Daoy (cell line): ENCODE measurements around the gene MYH2. TPM values are rescaled to one million over a fixed set of nuclear protein-coding genes. Genes with fewer than 3 reads are reported as not detected.

Experiments
- DNase-seq: peaks from one replicate; pipeline ENCODE4 v3.0.0-alpha.2; 2015; ENCODE audit warnings: low read depth
- total RNA-seq: library from RNA; depleted of rRNA; stranded (reverse); fragments of >200 nt; shearing (Covaris generic); gene quantifications from 2 replicates; pipeline ENCODE4 v1.2.3, GENCODE V29; 2014; rRNA removed

Gene MYH2
- total RNA-seq, 1 experiment from 2014 or later, result not detected

DNA sequence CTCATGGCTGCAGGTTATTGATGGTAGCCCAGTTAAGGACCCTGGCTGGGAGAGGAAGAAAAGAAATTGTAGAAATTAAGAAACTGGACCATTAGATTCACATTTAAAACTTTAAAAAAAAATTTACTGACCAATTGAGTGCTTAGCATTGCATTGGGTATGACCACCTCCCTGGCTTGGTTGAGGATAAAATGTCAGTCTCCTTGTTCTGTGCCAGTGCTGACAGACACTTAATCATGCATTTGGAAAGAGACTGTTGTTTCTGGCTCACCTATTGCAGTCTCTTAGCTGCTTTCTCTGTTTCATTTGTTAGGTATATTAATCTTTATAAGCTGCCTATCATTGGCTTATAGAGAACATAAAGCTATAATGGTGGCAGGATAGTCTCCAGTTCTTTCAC is 32.8 kb downstream of the MYH2 start:
- no peak for DNase-seq

DNA sequence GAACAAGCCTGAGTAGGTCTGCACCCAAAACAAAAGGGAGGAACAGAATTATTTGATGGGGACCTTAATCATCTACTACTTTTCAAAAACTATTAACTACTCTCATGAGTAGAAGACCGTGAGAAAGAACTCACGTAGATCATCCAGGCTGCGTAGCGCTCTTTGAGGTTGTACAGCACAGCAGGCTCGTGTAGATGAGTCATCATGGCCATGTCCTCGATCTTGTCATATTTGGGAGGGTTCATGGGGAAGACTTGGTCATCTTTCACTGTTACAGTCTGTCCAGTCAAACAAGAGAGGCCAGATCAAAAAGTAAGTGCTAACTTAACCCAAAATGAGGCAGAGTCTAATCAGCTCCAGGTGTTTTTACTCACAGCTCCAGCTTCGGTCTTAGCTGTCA is 33.4 kb downstream of the MYH2 start:
- peak; percentile 19 for DNase-seq

DNA sequence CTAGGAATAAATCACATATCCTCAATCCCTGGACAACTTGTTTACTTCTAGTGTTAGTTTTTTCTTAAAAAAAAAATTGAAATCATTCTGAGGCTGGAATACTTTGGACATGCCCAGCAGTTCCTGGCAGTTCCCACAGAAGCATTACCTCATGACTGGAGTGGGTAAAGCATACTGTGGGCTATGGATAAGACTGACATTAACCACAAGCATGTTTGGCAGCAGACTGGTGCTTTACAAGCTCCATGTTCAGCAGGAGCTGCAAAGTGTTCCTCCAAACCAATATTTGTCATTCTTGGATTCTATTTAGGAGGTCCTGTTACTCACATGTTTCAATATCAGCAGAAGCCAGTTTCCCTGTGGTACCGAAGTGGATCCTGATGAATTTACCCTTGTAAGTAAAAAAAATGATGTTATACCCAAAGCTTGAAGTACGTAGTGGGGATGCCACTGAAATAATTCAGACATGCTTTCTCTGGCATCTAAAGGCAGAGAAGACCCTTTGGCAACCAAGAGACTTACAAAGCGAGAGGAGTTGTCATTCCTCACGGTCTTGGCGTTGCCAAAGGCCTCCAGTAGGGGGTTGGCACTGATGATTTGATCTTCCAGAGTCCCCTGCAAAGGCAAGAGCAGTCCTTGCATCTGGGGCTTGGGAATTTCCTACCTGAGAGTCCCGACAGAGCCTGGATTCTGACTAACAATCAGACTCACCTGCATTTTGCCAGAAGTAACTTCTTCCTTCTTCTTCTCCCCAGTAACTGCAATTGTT is 36.0 kb downstream of the MYH2 start:
- peak; percentile 61 for DNase-seq

DNA sequence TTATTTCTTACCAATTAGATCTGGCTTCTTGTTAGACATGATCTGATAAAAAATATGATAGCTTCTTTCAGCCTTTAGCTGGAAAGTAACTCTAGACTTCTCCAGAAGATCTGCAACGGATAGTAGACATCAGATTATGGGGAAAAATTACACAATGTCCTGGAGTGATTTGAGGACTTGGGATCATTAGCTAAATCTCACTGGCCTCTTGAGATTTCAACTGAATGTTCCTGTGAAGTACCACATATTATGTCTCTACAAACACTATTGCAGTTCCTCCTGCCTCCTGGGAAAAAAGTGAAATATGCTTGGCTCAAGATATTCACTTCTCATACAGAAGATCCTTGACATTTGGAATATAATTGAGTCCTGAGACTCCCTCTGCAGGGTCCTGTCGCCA is 36.6 kb downstream of the MYH2 start:
- DNase-seq, result no peak

DNA sequence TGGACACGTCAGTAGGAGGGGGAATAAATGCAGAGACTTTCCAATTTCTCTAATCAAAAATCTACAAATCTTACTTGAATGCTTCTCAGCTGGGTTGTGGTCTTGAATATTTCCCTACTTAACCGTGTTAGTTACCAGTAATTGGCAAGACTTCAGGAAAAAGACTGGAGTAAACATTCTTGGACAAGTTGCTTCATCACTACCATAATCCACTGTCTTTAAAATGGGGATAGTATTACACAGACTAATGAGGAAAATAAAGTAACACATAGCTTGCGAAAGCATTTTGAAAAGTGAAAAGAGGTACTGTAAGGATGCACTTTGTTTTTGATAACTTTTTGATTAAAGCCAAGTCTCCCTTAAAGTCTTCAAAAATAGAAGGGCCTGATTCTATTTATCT is 49.5 kb downstream of the MYH2 start:
- DNase-seq, result no peak

DNA sequence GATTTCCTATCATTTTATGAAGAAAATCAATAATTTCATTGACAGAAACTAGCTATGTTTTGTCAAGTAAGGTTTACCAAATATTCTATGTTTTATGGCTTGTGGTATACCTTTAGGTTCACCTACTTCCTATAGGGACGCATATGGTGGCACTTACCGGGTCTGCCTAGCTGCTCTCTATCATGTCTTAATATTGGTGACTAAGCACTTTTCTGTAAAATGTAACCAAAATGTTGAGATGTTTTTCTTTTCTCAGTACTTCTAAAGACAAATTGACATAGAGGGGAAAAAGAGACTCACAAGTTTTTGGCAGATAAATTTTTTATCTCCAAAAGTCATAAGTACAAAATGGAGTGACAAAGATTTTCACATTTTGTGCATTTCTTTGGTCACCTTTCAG is 57.5 kb downstream of the MYH2 start:
- DNase-seq, result no peak

DNA sequence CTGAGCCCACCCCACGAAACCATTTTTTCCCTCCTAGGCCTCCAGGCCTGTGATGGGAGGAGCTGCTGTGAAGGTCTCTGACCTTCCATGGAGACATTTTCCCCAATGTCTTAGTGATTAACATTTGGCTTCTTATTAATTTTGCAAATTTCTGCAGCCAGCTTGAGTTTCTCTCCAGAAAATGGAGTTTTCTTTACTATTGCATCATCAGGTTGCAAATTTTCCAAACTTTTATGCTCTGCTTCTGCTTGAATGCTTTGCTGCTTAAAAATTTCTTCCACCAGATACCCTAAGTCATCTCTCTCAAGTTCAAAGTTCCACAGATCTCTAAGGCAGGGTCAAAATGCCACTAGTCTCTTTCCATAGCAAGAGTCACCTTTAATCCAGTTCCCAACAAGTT is 67.2 kb downstream of the MYH2 start:
- DNase-seq, result no peak

DNA sequence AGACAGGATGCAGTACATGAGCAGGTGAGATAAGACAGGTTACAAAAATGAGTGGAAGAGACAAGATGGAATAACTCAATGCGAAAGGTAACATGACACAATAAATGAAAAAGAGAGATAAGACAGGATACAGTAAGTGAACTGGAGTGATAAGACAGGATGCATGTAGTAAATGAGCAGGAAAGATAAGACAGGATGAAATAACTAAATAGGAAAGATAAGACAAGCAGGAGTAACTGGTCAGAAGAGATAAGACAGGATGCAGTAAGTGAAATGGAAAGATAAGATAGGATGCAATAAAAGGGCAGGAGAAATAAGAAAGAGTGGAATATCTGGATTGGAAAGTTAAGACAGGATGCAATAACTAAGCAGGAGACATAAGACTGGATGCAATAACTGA is 71.8 kb downstream of the MYH2 start:
- no peak for DNase-seq

DNA sequence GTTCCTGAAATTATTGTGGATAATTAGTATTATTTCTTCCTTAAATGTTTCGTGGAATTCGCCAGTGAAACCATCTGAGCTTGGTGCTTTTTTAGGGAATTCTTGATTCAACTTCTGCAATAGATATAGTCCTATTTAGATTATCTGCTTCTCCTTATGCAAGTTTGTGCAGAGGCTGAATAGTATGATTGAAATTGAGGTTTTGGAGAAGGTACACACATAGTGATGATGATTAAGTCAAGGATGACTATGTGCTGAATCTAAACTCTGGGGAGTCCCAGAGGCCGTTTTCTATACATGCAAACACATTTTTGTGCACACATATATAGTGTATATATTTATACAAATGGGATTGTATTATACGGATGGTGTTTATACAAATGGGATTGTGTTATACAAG is 74.9 kb downstream of the MYH2 start:
- peak; percentile 13 for DNase-seq

DNA sequence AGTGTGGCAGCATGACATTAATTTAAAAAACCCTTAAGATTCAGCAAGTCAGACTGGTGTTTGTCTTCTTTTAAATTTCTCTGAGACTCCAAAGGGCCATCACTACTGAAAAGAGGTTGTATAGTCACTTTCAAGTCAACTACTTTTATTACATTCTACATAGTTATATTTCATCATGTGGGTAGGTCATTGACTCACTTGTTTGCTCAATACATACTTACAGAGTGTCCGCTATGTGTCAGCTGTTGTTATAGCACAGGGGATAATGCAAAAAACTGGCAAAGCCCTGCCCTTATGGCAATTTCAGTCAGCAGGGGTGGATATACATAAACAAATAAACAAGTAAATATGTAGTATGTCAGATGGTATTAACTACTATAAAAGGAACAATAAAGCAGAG is 77.6 kb downstream of the MYH2 start:
- peak; percentile 7 for DNase-seq

Other genes starting within 250 kb of the MYH2 start
- gene MYH13, start 176.7 kb downstream of the MYH2 start, total RNA-seq, result under 0.01 TPM in 1 of 2 replicates, not detected in the other
- not detected in 2 replicates for gene MYH8, start 127.7 kb downstream of the MYH2 start, total RNA-seq
- gene MYH4, start 80.1 kb downstream of the MYH2 start, total RNA-seq, result not detected in 2 replicates
- not detected in 2 replicates for gene MYH1, start 31.1 kb downstream of the MYH2 start, total RNA-seq
- 0.63 and 0.80 TPM in 2 replicates for gene MYH3, start 107.7 kb upstream of the MYH2 start, total RNA-seq
- 45.6 and 45.7 TPM in 2 replicates for gene SCO1, start 147.9 kb upstream of the MYH2 start, total RNA-seq
- 8.6 and 12.3 TPM in 2 replicates for gene ADPRM, start 147.9 kb upstream of the MYH2 start, total RNA-seq
- gene TMEM220, start 180.4 kb upstream of the MYH2 start, total RNA-seq, result 0.17 TPM in 1 of 2 replicates, not detected in the other